ENCODE results near the gene ZNF552. TPM values are rescaled to one million over a fixed set of nuclear protein-coding genes. Genes with fewer than 3 reads are reported as not detected.

ZNF552 gene
- total and polyA plus RNA-seq, 2 of the 13 experiments (the other 11 are each of a cell fraction or from before 2014, with no cell fraction given): 8.1 to 16.6 TPM

GRCh38 chr19:57803594-57804325 lies 11.0 kb downstream of the ZNF552 start:
- peak overlapping the region; percentile 47 for H3K4me2 ChIP-seq (ENCODE audit: low read depth, low read length)
- DNase-seq (ENCODE audit: low spot score) (peak; percentile 30), ATAC-seq (peak; percentile 82), FAIRE-seq (no peak)
- no peaks in the 10 kb centered on the region for H3K27me3 ChIP-seq (ENCODE audit: control insufficient read depth in 1 of 2, insufficient read depth in 2 of 2, low read length in 2 of 2)
- no peaks in the 10 kb centered on the region for H3K9me3 ChIP-seq (ENCODE audit: low read length)
- BruUV-seq (replicated peaks): no TSS peak
- H3K9ac ChIP-seq (ENCODE audit: insufficient read depth, low read depth, low read length): peak overlapping the region; percentile 47
- no peaks in the 10 kb centered on the region for H4K20me1 ChIP-seq (ENCODE audit: insufficient read depth, low read length)
- H3K36me3 ChIP-seq (replicated peaks in 1 of 2; ENCODE audit: control insufficient read depth in 1 of 2, insufficient read depth in 2 of 2, low read length in 2 of 2): peaks cover 7 to 17% of the 10 kb centered on the region in 2 experiments; a peak in 4 of 5 replicates
- H2AFZ ChIP-seq (ENCODE audit: low read length): no peak overlapping the region
- CTCF ChIA-PET (ENCODE audit: low intra/inter-chr PET ratio, low total read pairs): no interaction called here
- H3K4me3 ChIP-seq (replicated peaks in 1 of 3; ENCODE audit: insufficient read depth in 1 of 3, low read depth in 2 of 3, low read length in 3 of 3): peak overlapping the region; percentile 56 to 59 (median 59)
- in situ Hi-C loops (cut with HindIII; ENCODE audit: extremely low pct_ligation_motif_present, low pct_unique_long_range_greater_than_20kb) (no loop called here), intact Hi-C loops (cut with micrococcal nuclease; ENCODE audit: unreplicated experiment) (no loop called here)
- POLR2A ChIA-PET: interaction anchor here (0.9 to 1.2 kb wide), 2 partner anchors 11 to 49 kb away, joined by 3 to 5 read pairs; partner anchors contain the start of gene ZNF552
- H3K79me2 ChIP-seq (ENCODE audit: insufficient read depth, low read length): no peaks in the 10 kb centered on the region
- H3K4me1 ChIP-seq (ENCODE audit: insufficient read depth, low read length): peaks cover 6% of the 10 kb centered on the region; the same call in 1 of the 2 replicates
- H3K27ac ChIP-seq (ENCODE audit: extremely low read length, insufficient read depth, low read length): peak overlapping the region; percentile 57
- 49% methylated on average over 19 of the region's 19 CpGs for WGBS (ENCODE audit: low lambda C conversion rate)
- TF ChIP-seq, protein P1, sequence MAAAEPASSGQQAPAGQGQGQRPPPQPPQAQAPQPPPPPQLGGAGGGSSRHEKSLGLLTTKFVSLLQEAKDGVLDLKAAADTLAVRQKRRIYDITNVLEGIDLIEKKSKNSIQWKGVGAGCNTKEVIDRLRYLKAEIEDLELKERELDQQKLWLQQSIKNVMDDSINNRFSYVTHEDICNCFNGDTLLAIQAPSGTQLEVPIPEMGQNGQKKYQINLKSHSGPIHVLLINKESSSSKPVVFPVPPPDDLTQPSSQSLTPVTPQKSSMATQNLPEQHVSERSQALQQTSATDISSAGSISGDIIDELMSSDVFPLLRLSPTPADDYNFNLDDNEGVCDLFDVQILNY (CRISPR knock-in tag; conservative IDR thresholded peaks at IDR 0.05): no peak
- TF ChIP-seq ASH2L (IDR thresholded peaks at IDR 0.05; ENCODE audit: insufficient read length, low read depth, low read length) (peak; percentile 24), ZNF549 (CRISPR knock-in tag; IDR thresholded peaks at IDR 0.05) (no peak), ZNF879 (CRISPR knock-in tag; IDR thresholded peaks at IDR 0.05) (no peak), ZNF251 (CRISPR knock-in tag; IDR thresholded peaks at IDR 0.05) (no peak), YY1 (IDR thresholded peaks at IDR 0.05; ENCODE audit: insufficient read depth, insufficient replicate concordance, low read depth, low read length) (no peak), ARHGAP35 (CRISPR knock-in tag; IDR thresholded peaks at IDR 0.05; ENCODE audit: borderline replicate concordance) (no peak), TFE3 (CRISPR knock-in tag; IDR thresholded peaks at IDR 0.05) (no peak), RBM39 (IDR thresholded peaks at IDR 0.05; ENCODE audit: low read depth, low read length, poor library complexity, severe bottlenecking) (peak; percentile 77), NR2F6 (IDR thresholded peaks at IDR 0.05) (no peak; the same call in 1 of the 2 replicates), NR2F6 (CRISPR knock-in tag; IDR thresholded peaks at IDR 0.05) (0 out of 2 replicates have a peak, but pooled peaks have one; percentile 23)
- TF ChIP-seq, protein P2, sequence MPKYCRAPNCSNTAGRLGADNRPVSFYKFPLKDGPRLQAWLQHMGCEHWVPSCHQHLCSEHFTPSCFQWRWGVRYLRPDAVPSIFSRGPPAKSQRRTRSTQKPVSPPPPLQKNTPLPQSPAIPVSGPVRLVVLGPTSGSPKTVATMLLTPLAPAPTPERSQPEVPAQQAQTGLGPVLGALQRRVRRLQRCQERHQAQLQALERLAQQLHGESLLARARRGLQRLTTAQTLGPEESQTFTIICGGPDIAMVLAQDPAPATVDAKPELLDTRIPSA (CRISPR knock-in tag; IDR thresholded peaks at IDR 0.05; ENCODE audit: borderline replicate concordance): no peak
- TF ChIP-seq, protein P3, sequence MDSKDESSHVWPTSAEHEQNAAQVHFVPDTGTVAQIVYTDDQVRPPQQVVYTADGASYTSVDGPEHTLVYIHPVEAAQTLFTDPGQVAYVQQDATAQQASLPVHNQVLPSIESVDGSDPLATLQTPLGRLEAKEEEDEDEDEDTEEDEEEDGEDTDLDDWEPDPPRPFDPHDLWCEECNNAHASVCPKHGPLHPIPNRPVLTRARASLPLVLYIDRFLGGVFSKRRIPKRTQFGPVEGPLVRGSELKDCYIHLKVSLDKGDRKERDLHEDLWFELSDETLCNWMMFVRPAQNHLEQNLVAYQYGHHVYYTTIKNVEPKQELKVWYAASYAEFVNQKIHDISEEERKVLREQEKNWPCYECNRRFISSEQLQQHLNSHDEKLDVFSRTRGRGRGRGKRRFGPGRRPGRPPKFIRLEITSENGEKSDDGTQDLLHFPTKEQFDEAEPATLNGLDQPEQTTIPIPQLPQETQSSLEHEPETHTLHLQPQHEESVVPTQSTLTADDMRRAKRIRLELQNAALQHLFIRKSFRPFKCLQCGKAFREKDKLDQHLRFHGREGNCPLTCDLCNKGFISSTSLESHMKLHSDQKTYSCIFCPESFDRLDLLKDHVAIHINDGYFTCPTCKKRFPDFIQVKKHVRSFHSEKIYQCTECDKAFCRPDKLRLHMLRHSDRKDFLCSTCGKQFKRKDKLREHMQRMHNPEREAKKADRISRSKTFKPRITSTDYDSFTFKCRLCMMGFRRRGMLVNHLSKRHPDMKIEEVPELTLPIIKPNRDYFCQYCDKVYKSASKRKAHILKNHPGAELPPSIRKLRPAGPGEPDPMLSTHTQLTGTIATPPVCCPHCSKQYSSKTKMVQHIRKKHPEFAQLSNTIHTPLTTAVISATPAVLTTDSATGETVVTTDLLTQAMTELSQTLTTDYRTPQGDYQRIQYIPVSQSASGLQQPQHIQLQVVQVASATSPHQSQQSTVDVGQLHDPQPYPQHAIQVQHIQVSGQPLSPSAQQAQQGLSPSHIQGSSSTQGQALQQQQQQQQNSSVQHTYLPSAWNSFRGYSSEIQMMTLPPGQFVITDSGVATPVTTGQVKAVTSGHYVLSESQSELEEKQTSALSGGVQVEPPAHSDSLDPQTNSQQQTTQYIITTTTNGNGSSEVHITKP (CRISPR knock-in tag; IDR thresholded peaks at IDR 0.05; ENCODE audit: low read depth): peak; percentile 76
